22Rv1 (cell line): ENCODE data around the gene ASIC4.

ENCODE experiments used
- H3K27ac ChIP-seq: fragments of 450-650 bp; 2 replicates; pipeline ENCODE4 v1.5.1; 2017
- ZFX ChIP-seq: fragments of 450-650 bp; IDR thresholded peaks from 2 replicates; pipeline ENCODE4 v1.6.1; 2017; ENCODE audit warnings: antibody characterized with exemption, borderline replicate concordance
- TF ChIP-seq, protein P1 (sequence below): fragments of 450-650 bp; IDR thresholded peaks from 2 replicates; pipeline ENCODE4 v1.5.1; 2017; ENCODE audit warnings: mild to moderate bottlenecking

Gene ASIC4

DNA sequence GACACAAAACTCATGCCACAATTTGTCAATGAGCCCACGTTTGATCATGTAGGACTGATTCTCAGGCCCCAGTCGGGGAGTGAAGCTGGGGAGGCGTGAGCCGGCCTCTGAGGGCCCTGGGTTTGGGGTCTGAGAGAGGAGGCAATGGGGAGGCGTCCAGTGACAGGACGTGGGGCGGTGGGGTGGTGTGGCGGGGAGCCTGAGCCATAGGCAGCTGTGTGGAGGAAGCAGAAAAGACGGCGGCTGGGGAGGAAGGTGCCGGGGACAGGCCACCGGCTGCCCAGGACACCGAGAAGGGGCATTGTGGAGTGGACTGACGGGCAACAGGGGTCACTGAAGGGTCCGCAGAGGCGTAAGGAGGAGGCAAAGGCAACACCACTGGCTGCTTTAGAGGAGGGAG is 22.1 kb downstream of the ASIC4 start:
- no peak for TF ChIP-seq ZFX
- TF ChIP-seq, protein P1, sequence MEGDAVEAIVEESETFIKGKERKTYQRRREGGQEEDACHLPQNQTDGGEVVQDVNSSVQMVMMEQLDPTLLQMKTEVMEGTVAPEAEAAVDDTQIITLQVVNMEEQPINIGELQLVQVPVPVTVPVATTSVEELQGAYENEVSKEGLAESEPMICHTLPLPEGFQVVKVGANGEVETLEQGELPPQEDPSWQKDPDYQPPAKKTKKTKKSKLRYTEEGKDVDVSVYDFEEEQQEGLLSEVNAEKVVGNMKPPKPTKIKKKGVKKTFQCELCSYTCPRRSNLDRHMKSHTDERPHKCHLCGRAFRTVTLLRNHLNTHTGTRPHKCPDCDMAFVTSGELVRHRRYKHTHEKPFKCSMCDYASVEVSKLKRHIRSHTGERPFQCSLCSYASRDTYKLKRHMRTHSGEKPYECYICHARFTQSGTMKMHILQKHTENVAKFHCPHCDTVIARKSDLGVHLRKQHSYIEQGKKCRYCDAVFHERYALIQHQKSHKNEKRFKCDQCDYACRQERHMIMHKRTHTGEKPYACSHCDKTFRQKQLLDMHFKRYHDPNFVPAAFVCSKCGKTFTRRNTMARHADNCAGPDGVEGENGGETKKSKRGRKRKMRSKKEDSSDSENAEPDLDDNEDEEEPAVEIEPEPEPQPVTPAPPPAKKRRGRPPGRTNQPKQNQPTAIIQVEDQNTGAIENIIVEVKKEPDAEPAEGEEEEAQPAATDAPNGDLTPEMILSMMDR: no peak
- no peak overlapping the region for H3K27ac ChIP-seq

DNA sequence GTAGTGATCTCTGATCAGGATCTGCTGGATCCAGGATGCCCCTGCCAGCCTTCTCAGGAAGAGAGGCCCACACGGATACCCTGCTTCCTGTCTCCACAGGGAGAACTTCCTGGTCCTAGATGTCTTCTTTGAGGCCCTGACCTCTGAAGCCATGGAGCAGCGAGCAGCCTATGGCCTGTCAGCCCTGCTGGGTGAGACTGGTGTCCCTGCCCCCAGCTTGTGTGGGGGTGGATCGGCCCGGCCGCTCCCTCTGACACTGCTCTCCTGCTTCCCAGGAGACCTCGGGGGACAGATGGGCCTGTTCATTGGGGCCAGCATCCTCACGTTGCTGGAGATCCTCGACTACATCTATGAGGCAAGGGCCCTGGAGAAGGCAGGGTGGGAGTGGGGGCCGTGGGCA is 22.7 kb downstream of the ASIC4 start:
- no peak overlapping the region for H3K27ac ChIP-seq
- TF ChIP-seq, protein P1: no peak
- TF ChIP-seq ZFX: no peak

- TF ChIP-seq, protein P1: 0 out of 2 replicates have a peak, but pooled peaks have one; percentile 14
- TF ChIP-seq ZFX: no peak
- no peak overlapping the region for H3K27ac ChIP-seq
Measured at GRCh38 chr2:219537657-219538488, 23.6 kb downstream of the ASIC4 start.

DNA sequence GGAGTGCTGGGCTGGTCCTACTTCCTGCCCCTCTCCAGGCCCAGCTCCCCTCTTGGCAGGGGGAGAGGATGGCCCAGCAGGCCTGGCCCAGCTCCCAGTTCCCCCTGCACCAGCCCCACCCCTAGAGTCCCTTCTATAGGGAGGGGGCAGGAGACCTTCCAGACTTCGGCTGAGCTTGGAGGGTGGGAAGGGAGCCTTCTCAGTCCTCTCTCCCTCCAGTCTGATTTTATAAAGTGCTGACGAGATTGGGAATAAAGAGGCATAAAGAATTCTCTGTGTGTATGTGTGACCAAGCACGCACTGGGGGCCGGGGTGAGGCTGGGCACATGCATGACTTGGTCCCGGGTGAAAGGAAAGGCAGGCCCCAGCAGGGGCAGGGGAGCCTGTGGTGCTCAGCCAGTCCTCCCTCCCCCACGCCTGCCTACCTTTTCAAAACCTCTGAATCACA is 24.2 kb downstream of the ASIC4 start:
- TF ChIP-seq, protein P1: no peak
- no peak for TF ChIP-seq ZFX
- no peak overlapping the region for H3K27ac ChIP-seq

- H3K27ac ChIP-seq: no peak overlapping the region
- TF ChIP-seq ZFX: no peak
- TF ChIP-seq, protein P1: no peak
Measured at GRCh38 chr2:219538956-219539788, 24.9 kb downstream of the ASIC4 start.

DNA sequence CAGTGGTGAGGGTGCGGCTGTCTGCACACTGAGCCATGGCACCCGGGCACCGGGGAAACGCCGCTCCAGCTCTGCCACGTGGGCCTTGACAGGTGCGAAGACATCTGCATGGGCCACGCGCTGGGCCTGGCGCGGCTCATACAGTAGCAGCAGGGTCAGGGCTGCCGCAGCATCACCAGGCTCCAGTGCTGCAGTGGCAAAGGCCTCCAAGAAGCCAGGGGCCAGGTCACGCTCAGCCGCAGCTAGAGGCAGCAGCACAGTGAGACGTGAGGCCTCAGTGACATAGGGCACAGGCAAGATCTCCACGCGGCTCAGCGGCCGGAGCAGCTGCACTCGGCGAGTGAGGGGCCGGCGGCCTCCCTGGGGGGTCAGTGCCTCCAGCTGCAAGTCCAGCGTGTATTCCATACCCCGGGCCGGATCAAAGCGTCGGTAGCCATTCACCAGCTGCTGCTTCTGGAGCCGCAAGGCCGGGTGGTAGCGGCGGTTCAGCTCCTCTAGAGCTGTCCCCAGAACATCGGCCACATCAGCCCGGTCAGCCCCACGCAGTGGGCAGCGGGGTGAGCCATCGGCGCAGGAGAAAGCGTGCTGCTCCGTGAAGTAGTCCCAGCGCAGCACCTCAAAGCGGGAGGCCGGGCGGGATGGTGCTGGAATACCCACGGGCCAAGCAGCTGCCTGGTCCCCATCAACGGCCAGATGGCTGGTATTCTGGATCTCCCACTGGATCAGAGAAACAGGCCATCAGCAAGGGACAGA is 25.8 kb downstream of the ASIC4 start:
- no peak overlapping the region for H3K27ac ChIP-seq
- TF ChIP-seq, protein P1: no peak
- no peak for TF ChIP-seq ZFX
